ENCODE measurements around the gene MRPS12. TPM values are rescaled to one million over a fixed set of nuclear protein-coding genes. Genes with fewer than 3 reads are reported as not detected.

The MRPS12 gene
- total and polyA plus RNA-seq, 9 of the 15 experiments (the other 6 are each of a cell fraction or from before 2014, with no cell fraction given): 8.1 to 174 (median 52.0) TPM

- TF ChIP-seq ARID3B (CRISPR knock-in tag; IDR thresholded peaks at IDR 0.05; ENCODE audit: borderline replicate concordance) (no peak), KAT8 (IDR thresholded peaks at IDR 0.05; ENCODE audit: low read depth) (no peak), SAFB (IDR thresholded peaks at IDR 0.05; ENCODE audit: borderline replicate concordance, low read depth, low read length) (no peak), PURB (CRISPR knock-in tag; IDR thresholded peaks at IDR 0.05; ENCODE audit: low read depth) (no peak), CREB3 (tag; conservative IDR thresholded peaks at IDR 0.05; ENCODE audit: low read depth) (peak; percentile 73; the same call in 1 of the 2 replicates), E4F1 (CRISPR knock-in tag; IDR thresholded peaks at IDR 0.05; ENCODE audit: borderline replicate concordance) (no peak), IRF1 (CRISPR knock-in tag; IDR thresholded peaks at IDR 0.05; ENCODE audit: borderline replicate concordance) (no peak), ADNP (tag; IDR thresholded peaks at IDR 0.05) (no peak), FOXK1 (CRISPR knock-in tag; IDR thresholded peaks at IDR 0.05; ENCODE audit: borderline replicate concordance) (no peak), CAMTA2 (CRISPR knock-in tag; conservative IDR thresholded peaks at IDR 0.05) (no peak), THRB (CRISPR knock-in tag; conservative IDR thresholded peaks at IDR 0.05) (0 out of 2 replicates have a peak, but pooled peaks have one; percentile 27)
- TF ChIP-seq, protein P1, sequence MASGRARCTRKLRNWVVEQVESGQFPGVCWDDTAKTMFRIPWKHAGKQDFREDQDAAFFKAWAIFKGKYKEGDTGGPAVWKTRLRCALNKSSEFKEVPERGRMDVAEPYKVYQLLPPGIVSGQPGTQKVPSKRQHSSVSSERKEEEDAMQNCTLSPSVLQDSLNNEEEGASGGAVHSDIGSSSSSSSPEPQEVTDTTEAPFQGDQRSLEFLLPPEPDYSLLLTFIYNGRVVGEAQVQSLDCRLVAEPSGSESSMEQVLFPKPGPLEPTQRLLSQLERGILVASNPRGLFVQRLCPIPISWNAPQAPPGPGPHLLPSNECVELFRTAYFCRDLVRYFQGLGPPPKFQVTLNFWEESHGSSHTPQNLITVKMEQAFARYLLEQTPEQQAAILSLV (tag; IDR thresholded peaks at IDR 0.05): no peak
- TF ChIP-seq, protein P2, sequence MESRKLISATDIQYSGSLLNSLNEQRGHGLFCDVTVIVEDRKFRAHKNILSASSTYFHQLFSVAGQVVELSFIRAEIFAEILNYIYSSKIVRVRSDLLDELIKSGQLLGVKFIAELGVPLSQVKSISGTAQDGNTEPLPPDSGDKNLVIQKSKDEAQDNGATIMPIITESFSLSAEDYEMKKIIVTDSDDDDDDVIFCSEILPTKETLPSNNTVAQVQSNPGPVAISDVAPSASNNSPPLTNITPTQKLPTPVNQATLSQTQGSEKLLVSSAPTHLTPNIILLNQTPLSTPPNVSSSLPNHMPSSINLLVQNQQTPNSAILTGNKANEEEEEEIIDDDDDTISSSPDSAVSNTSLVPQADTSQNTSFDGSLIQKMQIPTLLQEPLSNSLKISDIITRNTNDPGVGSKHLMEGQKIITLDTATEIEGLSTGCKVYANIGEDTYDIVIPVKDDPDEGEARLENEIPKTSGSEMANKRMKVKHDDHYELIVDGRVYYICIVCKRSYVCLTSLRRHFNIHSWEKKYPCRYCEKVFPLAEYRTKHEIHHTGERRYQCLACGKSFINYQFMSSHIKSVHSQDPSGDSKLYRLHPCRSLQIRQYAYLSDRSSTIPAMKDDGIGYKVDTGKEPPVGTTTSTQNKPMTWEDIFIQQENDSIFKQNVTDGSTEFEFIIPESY (CRISPR knock-in tag; IDR thresholded peaks at IDR 0.05): peak; percentile 39; the same call in 1 of the 2 replicates
Measured at GRCh38 chr19:38899447-38900201, 31.1 kb upstream of the MRPS12 start, which contains the start of the genes NFKBIB and SIRT2 (continued).
